Stimulated activated naive CD4-positive, alpha-beta T cell treated with Interleukin-2 at 50 U/mL for 16 hours (primary cell): ENCODE results near the gene CRY1.
"Not testable (repeated sequence)": the region's sequence is repeated elsewhere in the genome, so short reads cannot be mapped to it uniquely, and the experiment has no call there.

ENCODE experiments used
- DNase-seq: peaks from one replicate; lab custom pipeline; 2025; lab: John Stamatoyannopoulos, UW

The CRY1 gene

GRCh38 chr12:107064243-107064642 lies 29.1 kb downstream of the CRY1 start:
- DNase-seq = no peak

DNA sequence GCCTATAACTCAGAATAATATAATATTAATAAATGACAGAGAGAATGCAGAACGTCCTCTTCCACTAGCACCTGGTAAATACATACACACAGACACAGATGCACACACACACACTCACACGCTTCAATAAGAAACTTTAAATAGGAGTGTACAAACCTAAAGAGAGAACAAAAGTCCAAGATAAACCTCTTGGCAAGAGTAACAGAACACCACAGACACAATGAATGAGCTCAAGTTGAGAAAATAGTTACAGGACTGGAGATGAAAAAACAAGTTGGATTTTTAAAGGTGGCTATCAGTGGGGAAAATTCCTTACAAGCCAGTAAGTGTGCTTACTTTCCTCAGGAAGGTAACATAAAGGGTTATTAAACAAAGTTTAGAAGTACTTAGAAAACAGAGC lies 35.2 kb downstream of the CRY1 start:
- DNase-seq = no peak

GRCh38 chr12:107057071-107057834 lies 36.1 kb downstream of the CRY1 start:
- no peak for DNase-seq

- no peak for DNase-seq
Measured at GRCh38 chr12:107053709-107054108, 39.6 kb downstream of the CRY1 start.

DNA sequence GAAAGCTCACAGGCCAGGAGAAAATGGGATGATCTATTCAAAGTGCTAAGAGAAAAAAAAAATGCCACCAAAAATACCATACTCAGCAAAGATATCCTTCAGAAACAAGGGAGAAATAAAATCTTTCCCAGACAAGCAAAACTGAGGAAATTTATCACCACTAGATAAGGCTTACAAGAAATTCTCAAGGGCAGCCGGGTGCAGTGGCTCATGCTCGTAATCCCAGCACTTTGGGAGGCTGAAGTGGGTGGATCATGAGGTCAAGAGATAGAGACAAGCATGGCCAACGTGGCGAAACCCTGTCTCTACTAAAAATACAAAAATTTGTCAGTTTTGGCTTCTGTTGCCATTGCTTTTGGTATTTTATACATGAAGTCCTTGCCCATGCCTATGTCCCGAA lies 48.2 kb downstream of the CRY1 start:
- no peak for DNase-seq

DNA sequence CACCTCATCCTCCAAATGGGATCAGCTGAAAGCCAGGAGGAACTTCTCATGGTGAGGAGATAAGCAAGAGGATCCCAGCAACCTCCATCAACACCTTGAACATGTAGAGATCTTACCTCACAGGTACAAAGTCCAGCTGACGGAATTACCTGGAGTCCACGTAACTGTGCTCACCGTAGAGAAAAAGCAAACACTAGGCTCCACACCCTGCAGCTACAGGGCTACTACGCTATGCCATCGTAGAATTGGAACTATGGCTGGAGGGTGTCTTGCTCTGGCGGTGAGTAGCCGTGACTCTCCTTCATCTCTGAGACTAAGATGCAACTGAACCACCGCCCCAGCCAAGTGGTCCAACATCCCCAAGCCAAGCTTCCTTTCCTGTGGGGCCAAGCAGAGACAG lies 50.5 kb downstream of the CRY1 start:
- no peak for DNase-seq

- DNase-seq = no peak
Measured at GRCh38 chr12:107035733-107036132, 57.6 kb downstream of the CRY1 start.

DNA sequence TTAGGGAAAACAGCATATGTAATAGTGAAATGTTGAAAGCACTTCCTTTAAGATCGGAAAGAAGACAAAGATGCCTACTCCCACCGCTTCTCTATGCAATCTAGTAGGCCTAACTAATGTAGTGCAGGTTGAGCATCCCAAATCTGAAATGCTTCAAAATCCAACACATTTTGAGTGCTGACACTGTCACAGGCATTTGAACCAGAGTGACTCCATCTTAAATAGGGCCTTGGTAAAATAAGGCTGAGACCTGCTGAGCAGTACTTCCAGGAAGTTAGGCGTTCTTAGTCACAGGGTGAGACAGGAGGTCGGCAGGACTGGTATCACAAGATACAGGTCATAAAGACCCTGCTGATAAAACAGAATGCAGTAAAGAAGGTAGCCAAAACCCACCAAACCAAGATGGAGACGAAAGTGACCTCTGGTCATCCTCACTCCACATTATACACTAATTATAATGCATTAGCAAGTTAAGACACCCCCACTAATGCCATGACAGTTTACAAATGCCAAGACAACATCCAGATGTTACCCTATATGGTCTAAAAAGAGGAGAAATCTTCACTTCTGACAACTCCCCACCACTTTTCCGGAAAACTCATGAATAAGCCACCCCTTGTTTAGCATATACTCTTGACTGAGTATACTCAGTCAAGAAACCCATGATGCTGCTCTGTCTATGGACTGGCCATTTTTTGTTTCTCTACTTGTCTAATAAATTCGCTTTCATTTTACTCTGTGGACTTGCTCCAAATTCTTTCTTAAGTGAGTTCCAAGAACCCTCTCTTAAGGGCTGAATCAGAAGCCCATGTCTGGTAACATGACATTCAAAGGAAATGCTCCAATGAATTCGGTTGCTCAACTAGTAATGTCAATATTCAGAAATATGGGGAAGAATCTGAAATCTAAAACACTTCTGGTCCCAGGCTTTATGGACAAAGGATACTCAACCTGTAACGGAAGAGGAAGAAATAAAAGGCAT lies 59.3 kb downstream of the CRY1 start:
- no peak for DNase-seq

DNA sequence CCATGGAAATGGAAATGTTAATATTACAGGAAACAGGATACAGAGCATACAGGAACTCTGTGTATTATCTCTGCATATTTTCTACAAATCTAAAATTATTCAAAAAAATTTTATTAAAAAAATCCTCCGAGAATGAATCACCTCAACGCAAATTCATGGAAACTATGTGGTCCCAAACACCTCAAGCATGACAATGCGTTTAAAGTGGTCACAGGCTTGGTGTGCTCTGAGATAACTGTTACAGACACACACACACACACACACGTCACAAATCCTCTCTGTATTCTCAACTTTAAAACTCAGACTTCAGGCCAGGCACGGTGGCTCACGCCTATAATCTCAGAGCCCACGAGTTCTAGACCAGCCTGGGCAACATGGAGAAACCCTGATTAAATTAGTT lies 61.1 kb downstream of the CRY1 start:
- DNase-seq = no peak

DNA sequence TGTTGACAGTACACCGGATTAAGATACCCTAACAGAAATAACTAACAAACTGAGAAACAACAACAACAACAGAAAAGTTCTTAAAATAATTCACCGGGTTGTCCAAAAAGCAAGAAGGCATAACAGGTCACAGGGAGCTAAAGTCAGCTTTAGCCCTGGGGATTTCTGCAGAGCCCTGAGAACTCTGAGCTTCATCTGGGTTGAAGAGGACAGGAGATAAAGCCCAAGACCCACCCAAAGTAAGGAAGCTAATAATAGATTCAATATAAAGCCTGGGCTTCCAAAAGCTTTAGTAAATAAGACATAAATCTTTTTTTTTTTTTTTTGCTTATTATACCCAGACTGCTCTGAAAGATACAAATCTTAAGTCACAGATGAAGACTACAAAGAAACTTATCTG lies 62.3 kb downstream of the CRY1 start:
- DNase-seq = no peak

GRCh38 chr12:107029081-107029480 lies 64.3 kb downstream of the CRY1 start:
- no peak for DNase-seq

DNA sequence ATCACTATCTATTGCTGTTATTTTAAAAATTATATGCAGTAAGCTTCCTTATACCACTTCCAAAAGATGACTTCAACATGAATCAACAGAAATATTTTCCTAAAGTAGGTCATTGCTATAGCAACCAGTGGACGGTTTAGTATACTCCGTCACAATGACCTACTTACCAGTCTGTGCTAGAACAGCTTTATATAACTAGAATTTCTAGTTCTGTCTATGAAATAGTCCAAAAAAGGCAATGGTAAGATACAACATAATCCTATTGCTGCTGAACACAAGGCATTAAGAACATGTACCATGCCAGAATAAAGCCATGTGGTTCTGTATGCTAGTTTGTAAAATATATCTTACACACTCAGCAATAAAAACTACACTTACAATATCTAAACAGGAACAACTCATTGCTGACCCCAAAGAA lies 65.7 kb downstream of the CRY1 start:
- no peak for DNase-seq

DNA sequence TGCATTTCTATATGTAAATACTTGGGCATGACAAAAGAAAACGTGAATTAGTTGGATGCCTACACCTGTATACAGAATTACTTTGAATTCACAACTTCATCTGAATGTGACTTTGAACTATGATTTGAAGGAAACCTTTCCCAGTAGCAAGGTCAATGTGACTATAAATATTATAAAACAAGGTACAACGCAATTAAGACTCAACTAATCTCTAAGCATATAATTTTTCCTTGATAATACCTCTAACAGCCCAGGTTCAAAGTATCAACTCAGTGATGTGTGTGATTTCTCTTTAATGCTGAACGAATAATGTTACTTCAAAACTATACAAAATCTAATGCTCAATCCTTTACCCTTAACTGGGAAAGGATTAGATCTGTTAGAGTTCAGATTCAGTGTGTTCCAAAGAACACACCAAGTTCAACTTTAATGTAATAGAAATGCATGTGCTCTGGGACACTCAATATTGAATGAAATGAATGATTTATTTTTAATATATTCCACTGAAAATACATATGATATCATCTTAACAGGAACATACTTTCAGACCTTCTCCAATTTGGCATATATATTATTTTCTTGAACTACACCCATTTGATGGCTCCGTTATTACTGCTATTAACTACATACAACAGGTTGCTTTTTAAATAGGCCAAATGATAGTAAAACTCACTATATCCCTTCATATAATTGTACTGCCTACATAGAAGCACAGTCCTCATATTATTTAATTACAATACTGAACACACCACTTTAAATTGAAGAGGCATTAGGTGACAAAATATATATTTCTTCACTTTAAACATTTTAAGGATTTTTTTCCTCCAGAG lies 66.3 kb downstream of the CRY1 start:
- no peak for DNase-seq

DNA sequence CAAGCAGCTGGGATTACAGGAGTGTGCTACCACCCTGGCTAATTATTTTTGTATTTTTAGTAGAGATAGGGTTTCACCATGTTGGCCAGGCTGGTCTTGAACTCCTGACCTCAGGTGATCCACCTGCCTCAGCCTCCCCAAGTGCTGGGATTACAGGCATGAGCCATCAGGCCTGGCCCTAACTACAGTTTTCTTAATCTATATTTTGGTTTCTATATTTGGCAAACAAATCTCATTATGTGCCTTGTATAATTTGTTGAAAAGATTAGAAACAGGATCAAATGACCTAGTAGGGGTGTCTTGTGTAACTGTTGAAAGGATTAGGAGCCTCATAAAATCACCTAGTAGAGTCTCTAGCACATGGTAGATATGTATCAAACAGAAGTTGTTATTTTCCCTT lies 67.0 kb downstream of the CRY1 start:
- DNase-seq = not testable (repeated sequence)

DNA sequence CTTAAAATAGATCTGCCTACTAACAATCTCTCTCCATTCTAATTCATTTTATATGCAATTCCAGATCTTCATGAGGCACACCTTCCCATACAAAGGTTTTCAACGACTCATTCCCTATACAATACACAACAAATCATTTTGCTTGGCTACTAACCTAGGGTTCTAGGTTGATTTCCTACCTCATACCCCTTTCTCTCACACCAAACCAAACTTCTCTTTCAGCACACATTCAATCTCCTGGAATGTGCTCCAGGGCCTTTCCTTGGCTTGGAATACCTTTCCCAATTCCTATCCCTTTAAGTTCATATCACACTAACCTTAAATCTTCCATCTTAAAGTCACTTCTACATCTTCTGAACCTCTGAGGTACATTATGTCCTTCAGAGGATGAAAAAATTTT lies 67.7 kb downstream of the CRY1 start:
- no peak for DNase-seq

- no peak for DNase-seq
Measured at GRCh38 chr12:107019546-107019945, 73.8 kb downstream of the CRY1 start.

DNA sequence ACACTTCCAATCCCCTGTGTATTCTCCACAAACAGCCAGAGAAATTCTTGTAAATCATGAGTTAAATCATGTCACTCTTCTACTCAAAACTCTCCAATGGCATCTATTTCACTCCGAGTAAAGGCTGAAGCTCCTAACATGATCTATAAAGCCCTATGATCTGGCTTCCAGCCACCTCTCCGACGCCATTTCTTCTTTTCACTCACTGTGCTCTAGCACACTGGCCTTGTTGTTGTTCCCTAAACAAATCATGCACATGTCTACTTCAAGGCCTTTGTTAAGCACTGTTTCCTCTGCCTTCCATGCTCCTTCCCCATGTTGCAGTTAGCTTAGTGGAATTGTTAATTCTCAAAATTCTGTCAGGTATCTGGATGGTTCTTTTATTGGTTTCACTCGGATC lies 76.3 kb downstream of the CRY1 start:
- DNase-seq = no peak

GRCh38 chr12:107014055-107014454 lies 79.3 kb downstream of the CRY1 start:
- DNase-seq = no peak

GRCh38 chr12:107012736-107013425 lies 80.5 kb downstream of the CRY1 start:
- DNase-seq = no peak

DNA sequence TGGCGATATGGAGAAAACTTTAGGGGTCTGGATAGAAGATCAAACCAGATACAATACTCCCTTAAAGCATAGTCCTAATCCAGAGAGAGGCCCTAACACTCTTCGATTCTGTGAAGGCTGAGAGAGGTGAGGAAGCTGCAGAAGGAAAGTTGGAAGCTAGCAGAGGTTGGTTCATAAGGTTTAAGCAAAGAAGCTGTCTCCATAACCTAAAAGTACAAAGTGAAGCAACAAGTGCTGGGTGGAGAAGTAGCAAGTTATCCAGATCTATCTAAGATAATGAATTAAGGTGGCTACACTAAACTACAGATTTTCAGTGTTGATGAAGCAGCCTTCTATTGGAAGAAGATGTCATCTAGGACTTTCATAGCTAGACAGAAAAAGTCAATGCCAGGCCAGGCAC lies 81.8 kb downstream of the CRY1 start:
- no peak for DNase-seq

DNA sequence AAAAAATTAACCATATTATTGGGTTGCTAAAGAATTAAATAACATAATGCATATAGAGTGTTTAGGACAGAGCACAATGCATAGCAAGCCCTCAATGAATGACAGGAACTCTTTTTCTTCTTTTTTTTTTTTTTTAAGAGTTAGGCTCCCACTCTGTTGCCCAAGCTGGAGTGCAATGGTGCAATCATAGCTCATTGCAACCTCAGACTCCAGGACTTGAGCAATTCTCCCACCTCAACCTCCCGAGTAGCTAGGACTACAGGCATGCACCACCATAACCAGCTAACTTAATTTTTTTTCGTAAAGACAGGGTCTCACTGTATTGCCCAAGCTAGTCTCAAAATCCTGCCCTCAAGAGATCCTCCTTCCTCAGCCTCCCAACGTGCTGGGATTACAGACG lies 85.9 kb downstream of the CRY1 start:
- DNase-seq = no peak

DNA sequence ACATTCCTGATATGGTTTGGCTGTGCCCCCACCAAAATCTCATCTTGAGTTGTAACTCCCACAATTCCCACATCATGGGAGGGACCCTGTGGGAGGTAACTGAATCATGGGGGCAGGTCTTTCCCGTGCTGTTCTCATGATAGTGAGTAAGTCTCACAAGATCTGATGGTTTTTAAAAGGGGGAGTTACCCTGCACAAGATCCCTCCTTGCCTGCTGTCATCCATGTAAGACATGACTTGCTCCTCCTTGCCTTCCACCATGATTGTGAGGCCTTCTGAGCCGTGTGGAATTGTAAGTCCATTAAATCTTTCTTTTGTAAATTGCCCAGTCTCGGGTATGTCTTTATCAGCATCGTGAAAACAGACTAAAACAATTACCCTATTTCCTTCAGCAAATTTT lies 90.7 kb downstream of the CRY1 start:
- DNase-seq = not testable (repeated sequence)
